Smooth muscle cell (in vitro differentiated cells): ENCODE data around the gene STRA6. TPM values are rescaled to one million over a fixed set of nuclear protein-coding genes. Genes with fewer than 3 reads are reported as not detected.

ENCODE experiments used
- DNase-seq: peaks from one replicate; lab custom pipeline; 2025; ENCODE audit not compliant: unreplicated experiment; lab: John Stamatoyannopoulos, UW
- H2AFZ ChIP-seq: fragments of 200-600 bp; sonication (generic); 2 replicates; pipeline ENCODE4 v1.6.0; 2016; ENCODE audit warnings: antibody characterized with exemption, low read depth, mild to moderate bottlenecking
- H3F3A ChIP-seq: fragments of 200-600 bp; sonication (generic); 2 replicates; pipeline ENCODE4 v1.6.0; 2017; ENCODE audit warnings: antibody characterized with exemption, low read depth
- H3K27ac ChIP-seq: fragments of 200-600 bp; sonication (generic); 2 replicates; pipeline ENCODE4 v1.5.1; 2016; ENCODE audit warnings: low read depth, mild to moderate bottlenecking
- H3K27me3 ChIP-seq: fragments of 200-600 bp; sonication (generic); 2 replicates; pipeline ENCODE4 v1.6.1; 2016; ENCODE audit warnings: low read depth, mild to moderate bottlenecking
- H3K36me3 ChIP-seq: fragments of 200-600 bp; sonication (generic); 2 replicates; pipeline ENCODE4 v1.5.1; 2016; ENCODE audit warnings: low read depth
- H3K4me1 ChIP-seq: fragments of 200-600 bp; sonication (generic); 2 replicates; pipeline ENCODE4 v1.5.1; 2016; ENCODE audit warnings: low read depth
- H3K4me2 ChIP-seq: fragments of 200-600 bp; sonication (generic); 2 replicates; pipeline ENCODE4 v1.6.0; 2016; ENCODE audit warnings: mild to moderate bottlenecking
- H3K4me3 ChIP-seq: fragments of 200-600 bp; sonication (generic); 2 replicates; pipeline ENCODE4 v1.5.1; 2016; ENCODE audit warnings: mild to moderate bottlenecking
- H3K79me2 ChIP-seq: fragments of 200-600 bp; sonication (generic); 2 replicates; pipeline ENCODE4 v1.6.0; 2016; ENCODE audit warnings: low read depth, mild to moderate bottlenecking
- H3K9ac ChIP-seq: fragments of 200-600 bp; sonication (generic); 2 replicates; pipeline ENCODE4 v1.6.0; 2016; ENCODE audit warnings: low read depth
- H3K9me3 ChIP-seq: fragments of 200-600 bp; sonication (generic); replicated peaks from 2 replicates; pipeline ENCODE4 v1.5.1; 2016; ENCODE audit warnings: low read depth
- H4K20me1 ChIP-seq: fragments of 200-600 bp; sonication (generic); 2 replicates; pipeline ENCODE4 v1.6.0; 2016; ENCODE audit warnings: low read depth
- CTCF ChIP-seq: fragments of 200-600 bp; sonication (generic); IDR thresholded peaks from 2 replicates; pipeline ENCODE4 v1.5.1; 2017; ENCODE audit warnings: borderline replicate concordance, mild to moderate bottlenecking, antibody characterized with exemption; ENCODE audit not compliant: insufficient read depth, poor library complexity, severe bottlenecking
- WGBS: methylation state at CpG from one replicate; pipeline ENCODE4 v1.1.7; 2016; ENCODE audit warnings: low lambda C conversion rate; 5-methylcytosine and 5-hydroxymethylcytosine counted together
- polyA plus RNA-seq: library from polyadenylated mRNA; unstranded; fragments of >200 nt; fragmentation: Nextera tagmentation; extraction: Ambion mirVana; gene quantifications from 2 replicates; pipeline ENCODE4 v1.2.1, GENCODE V29; 2016
- total RNA-seq: library from RNA; depleted of rRNA; stranded (reverse); fragments of >200 nt; gene quantifications from 2 replicates; pipeline ENCODE4 v1.2.3, GENCODE V29; 2014

Gene STRA6
- total and polyA plus RNA-seq, 2 experiments from 2014 or later: 124 to 253 TPM

GRCh38 chr15:74179983-74180880, 22.4 kb downstream of the STRA6 start:
- H3K4me3 ChIP-seq: no peak overlapping the region
- no peak for DNase-seq
- no peaks in the 10 kb centered on the region for H3K79me2 ChIP-seq
- H3K9me3 ChIP-seq: no peaks in the 10 kb centered on the region
- H3K4me2 ChIP-seq: peak overlapping the region; percentile 43
- WGBS: 68% methylated on average over 17 of the region's 17 CpGs
- H3K36me3 ChIP-seq: no peaks in the 10 kb centered on the region
- H3K9ac ChIP-seq: no peak overlapping the region
- H2AFZ ChIP-seq: no peak overlapping the region
- peak overlapping the region; percentile 76 for H3K27ac ChIP-seq
- H3K27me3 ChIP-seq: no peaks in the 10 kb centered on the region
- no peaks in the 10 kb centered on the region for H4K20me1 ChIP-seq
- peaks cover 51% of the 10 kb centered on the region for H3F3A ChIP-seq
- peaks cover 21% of the 10 kb centered on the region for H3K4me1 ChIP-seq
- peak; percentile 17 for TF ChIP-seq CTCF

GRCh38 chr15:74179101-74179841, 23.3 kb downstream of the STRA6 start:
- Histone ChIP-seq H2AFZ (no peak overlapping the region), H3K9me3 (no peaks in the 10 kb centered on the region), H4K20me1 (no peaks in the 10 kb centered on the region), H3K79me2 (no peaks in the 10 kb centered on the region), H3K9ac (no peak overlapping the region), H3K36me3 (no peaks in the 10 kb centered on the region), H3K4me1 (peaks cover 27% of the 10 kb centered on the region), H3K4me2 (peak overlapping the region; percentile 43), H3F3A (peaks cover 55% of the 10 kb centered on the region), H3K27me3 (no peaks in the 10 kb centered on the region), H3K27ac (peak overlapping the region; percentile 76), H3K4me3 (no peak overlapping the region)
- DNase-seq: peak; percentile 41
- TF ChIP-seq CTCF: no peak
- WGBS: 44% methylated on average over 13 of the region's 13 CpGs

GRCh38 chr15:74178326-74179100, 24.1 kb downstream of the STRA6 start:
- Histone ChIP-seq H3K9me3 (no peaks in the 10 kb centered on the region), H3K4me3 (no peak overlapping the region), H4K20me1 (no peaks in the 10 kb centered on the region), H3K4me2 (peak overlapping the region; percentile 59), H3K9ac (no peak overlapping the region), H3K79me2 (no peaks in the 10 kb centered on the region), H3K27ac (peak overlapping the region; percentile 76), H3K4me1 (peaks cover 33% of the 10 kb centered on the region), H3K27me3 (no peaks in the 10 kb centered on the region), H2AFZ (no peak overlapping the region), H3K36me3 (no peaks in the 10 kb centered on the region), H3F3A (peaks cover 56% of the 10 kb centered on the region)
- DNase-seq: no peak
- WGBS: 90% methylated on average over 6 of the region's 7 CpGs
- no peak for TF ChIP-seq CTCF
